ENCODE results near the gene RPAP2.

DNA sequence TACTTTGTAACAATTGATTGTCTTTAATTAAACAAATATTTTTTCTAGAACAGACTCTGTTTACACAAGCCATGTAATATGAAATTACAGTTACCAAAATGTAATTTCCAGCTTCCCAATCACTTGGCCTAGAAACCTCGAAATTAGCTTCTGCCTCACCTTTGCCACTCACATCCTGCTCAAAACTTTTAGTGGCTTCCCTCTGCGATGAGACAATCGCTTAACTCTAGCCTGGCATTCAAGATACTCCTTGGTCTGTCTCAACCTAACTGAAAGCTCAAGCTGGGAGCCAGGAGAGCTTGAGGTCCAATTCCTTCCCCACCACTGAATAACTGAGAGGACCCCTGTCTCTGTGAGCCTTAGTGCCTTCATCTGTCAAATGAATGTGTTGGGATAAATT, 145.0 kb downstream of the RPAP2 start:
- TF ChIP-seq, protein P1, sequence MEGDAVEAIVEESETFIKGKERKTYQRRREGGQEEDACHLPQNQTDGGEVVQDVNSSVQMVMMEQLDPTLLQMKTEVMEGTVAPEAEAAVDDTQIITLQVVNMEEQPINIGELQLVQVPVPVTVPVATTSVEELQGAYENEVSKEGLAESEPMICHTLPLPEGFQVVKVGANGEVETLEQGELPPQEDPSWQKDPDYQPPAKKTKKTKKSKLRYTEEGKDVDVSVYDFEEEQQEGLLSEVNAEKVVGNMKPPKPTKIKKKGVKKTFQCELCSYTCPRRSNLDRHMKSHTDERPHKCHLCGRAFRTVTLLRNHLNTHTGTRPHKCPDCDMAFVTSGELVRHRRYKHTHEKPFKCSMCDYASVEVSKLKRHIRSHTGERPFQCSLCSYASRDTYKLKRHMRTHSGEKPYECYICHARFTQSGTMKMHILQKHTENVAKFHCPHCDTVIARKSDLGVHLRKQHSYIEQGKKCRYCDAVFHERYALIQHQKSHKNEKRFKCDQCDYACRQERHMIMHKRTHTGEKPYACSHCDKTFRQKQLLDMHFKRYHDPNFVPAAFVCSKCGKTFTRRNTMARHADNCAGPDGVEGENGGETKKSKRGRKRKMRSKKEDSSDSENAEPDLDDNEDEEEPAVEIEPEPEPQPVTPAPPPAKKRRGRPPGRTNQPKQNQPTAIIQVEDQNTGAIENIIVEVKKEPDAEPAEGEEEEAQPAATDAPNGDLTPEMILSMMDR (IDR thresholded peaks at IDR 0.05), result no peak
- no peak for TF ChIP-seq ZNF138 (CRISPR knock-in tag; conservative IDR thresholded peaks at IDR 0.05)
- TF ChIP-seq, protein P2, sequence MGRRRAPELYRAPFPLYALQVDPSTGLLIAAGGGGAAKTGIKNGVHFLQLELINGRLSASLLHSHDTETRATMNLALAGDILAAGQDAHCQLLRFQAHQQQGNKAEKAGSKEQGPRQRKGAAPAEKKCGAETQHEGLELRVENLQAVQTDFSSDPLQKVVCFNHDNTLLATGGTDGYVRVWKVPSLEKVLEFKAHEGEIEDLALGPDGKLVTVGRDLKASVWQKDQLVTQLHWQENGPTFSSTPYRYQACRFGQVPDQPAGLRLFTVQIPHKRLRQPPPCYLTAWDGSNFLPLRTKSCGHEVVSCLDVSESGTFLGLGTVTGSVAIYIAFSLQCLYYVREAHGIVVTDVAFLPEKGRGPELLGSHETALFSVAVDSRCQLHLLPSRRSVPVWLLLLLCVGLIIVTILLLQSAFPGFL (CRISPR knock-in tag; IDR thresholded peaks at IDR 0.05; ENCODE audit: borderline replicate concordance), result no peak
- TF ChIP-seq, protein P3, sequence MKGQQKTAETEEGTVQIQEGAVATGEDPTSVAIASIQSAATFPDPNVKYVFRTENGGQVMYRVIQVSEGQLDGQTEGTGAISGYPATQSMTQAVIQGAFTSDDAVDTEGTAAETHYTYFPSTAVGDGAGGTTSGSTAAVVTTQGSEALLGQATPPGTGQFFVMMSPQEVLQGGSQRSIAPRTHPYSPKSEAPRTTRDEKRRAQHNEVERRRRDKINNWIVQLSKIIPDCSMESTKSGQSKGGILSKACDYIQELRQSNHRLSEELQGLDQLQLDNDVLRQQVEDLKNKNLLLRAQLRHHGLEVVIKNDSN (CRISPR knock-in tag; IDR thresholded peaks at IDR 0.05), result no peak
- no peak for TF ChIP-seq HMGA2 (CRISPR knock-in tag; IDR thresholded peaks at IDR 0.05)
- TF ChIP-seq SP1 (CRISPR knock-in tag; conservative IDR thresholded peaks at IDR 0.05), result no peak
- no peak for TF ChIP-seq MXD4 (CRISPR knock-in tag; IDR thresholded peaks at IDR 0.05; ENCODE audit: borderline replicate concordance)
- TF ChIP-seq ETV6 (CRISPR knock-in tag; IDR thresholded peaks at IDR 0.05), result no peak
- no peak for TF ChIP-seq ATF1 (CRISPR knock-in tag; IDR thresholded peaks at IDR 0.05)
- no peak for TF ChIP-seq IRF2 (CRISPR knock-in tag; IDR thresholded peaks at IDR 0.05; ENCODE audit: borderline replicate concordance, low read depth)
- TF ChIP-seq TEAD4 (CRISPR knock-in tag; IDR thresholded peaks at IDR 0.05), result no peak
- no peak for TF ChIP-seq CREB1 (CRISPR knock-in tag; IDR thresholded peaks at IDR 0.05)
- TF ChIP-seq, protein P4, sequence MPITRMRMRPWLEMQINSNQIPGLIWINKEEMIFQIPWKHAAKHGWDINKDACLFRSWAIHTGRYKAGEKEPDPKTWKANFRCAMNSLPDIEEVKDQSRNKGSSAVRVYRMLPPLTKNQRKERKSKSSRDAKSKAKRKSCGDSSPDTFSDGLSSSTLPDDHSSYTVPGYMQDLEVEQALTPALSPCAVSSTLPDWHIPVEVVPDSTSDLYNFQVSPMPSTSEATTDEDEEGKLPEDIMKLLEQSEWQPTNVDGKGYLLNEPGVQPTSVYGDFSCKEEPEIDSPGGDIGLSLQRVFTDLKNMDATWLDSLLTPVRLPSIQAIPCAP (CRISPR knock-in tag; IDR thresholded peaks at IDR 0.05), result no peak

All from WTC11 (cell line).